GM18520 (cell line): ENCODE data around the gene NAA35.
A peak's percentile ranks its signal among the peaks of the same experiment; 100 is the strongest.
"Not testable (repeated sequence)": the region's sequence is repeated elsewhere in the genome, so short reads cannot be mapped to it uniquely, and the experiment has no call there.

Experiments
- ATAC-seq: cut with Tn5 transposase; IDR thresholded peaks from one replicate; pipeline ENCODE4 v1.9.1; 2021; ENCODE audit not compliant: unreplicated experiment

Gene NAA35

DNA sequence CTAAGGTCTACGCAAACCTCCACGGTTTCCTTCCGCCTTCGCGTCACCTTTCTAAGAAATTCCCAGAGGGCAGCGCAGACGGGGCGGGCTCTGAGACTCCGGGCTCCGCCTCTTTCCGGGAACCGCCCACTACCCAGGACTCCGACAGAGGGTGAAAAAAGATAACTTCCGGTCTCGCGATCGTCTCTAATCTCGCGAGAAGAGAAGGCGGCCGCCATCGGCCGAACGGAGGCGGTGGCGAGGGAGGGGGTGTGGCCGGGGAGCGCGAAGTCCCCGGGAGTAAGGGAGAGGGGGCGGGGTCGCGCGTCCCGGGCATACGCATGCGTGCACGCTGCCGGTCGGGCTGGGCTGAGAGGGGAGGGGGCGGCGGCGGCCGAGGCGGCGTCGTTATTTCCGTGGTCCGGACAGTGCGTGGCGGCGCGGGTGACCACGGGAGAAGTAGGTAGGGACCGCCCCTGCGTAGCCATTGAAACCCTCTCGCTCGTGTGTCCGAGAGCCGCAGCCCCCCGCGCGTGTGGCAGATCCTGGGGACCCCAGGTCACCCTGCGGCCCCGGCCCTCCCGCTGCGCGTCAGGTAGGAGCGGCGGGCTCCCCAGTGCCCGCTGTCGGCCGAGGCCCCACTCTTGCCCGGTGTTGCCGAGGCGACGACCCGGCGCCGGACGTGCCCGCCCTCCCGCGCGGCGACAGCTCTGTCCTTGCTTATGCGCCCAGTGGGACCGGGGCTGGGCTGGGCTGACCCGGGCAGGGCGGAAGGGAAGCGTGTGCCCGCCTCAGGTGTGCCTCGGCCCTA lies at the start of gene NAA35:
Gene NAA35 (plus strand): TSS at position 315 of the 790 bp plus-strand sequence. CDS start 1,014 bp downstream, outside the sequence.
- peak; percentile 82 for ATAC-seq

DNA sequence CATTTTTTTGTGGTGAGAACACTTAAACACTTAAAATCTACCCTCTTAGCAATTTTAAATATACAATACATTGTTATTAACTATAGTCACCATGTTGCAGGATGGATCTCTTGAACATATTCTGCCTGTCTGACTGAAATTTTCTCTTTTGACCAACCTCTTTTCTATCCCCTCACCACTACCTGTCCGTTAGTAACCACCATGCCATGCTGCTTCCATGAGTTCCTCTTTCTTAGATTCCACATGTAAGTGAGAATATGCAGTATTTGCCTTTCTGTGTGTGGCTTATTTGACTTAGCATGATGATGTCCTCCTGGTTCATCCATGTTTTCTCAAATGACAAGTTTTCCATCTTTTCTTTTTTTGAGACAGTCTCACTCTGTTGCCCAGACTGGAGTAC lies 48.5 kb upstream of the NAA35 start:
- ATAC-seq, result no peak

DNA sequence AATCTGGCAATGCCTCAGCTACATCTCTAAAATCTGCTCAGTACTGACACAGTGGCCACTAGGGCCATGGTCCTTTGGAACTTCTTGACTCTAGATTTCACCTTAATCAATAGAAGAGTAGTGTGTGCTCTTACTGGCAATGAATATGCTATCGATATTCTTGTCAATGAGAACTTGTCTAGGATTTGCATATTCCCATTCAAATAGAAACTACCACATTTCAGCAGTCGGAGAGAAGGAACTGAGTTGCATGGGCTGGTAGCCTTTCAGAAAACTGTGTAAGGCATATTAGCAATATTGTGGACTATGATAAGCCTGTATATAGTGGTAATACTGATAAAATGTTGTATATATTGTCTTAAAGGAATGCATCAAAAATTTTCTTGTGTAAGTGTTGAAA lies 45.3 kb upstream of the NAA35 start:
- no peak for ATAC-seq

DNA sequence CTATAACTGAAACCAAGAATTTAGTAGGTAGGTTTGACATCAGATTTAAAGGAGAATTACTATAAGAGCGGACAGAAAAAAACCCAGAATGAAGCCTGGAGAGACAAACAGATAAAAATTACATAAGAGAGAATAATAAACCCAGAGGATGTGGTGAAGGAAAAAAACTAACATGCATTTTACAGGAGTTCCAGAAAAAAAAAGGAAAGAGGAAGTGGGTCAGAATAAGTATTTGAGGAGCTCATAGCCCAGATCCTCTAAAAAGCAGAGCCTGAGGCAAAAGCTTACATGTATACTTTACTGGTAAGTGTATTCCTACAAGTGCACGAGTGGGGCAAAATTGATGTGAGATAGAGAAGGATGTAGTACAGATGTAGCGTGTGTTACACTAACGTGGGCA lies 43.1 kb upstream of the NAA35 start:
- ATAC-seq, result no peak

DNA sequence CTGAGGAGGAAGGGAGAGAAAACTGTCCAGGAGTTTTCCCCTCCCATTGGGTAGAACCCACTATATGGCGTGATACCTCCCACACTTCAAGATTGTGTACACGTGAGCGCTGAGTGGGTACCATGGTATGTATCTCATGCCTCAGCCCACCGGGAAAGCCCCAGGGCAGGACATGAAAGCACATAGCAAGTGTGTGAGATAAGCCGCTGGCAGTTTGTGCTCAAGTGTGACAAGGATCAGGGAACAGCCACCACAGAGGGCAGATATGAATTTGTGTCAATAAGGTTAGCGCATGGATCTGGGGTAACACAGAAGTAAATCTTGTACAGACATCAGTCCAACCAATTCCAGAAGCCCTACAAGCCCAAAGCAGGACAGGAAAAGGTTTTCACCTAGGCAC lies 42.6 kb upstream of the NAA35 start:
- no peak for ATAC-seq

DNA sequence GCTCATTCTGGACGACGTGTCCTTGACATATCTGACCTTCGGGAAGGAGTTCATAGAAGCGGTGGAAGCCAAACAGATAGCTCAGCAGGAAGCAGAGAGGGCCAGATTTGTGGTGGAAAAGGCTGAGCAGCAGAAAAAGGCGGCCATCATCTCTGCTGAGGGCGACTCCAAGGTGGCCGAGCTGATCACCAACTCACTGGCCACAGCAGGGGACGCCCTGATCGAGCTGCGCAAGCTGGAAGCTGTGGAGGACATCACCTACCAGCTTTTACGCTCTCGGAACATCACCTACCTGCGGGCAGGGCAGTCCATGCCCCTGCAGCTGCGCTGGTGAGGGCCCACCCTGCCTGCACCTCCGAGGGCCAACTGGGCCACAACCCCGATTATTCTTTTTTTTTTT lies 41.6 kb upstream of the NAA35 start:
- no peak for ATAC-seq

DNA sequence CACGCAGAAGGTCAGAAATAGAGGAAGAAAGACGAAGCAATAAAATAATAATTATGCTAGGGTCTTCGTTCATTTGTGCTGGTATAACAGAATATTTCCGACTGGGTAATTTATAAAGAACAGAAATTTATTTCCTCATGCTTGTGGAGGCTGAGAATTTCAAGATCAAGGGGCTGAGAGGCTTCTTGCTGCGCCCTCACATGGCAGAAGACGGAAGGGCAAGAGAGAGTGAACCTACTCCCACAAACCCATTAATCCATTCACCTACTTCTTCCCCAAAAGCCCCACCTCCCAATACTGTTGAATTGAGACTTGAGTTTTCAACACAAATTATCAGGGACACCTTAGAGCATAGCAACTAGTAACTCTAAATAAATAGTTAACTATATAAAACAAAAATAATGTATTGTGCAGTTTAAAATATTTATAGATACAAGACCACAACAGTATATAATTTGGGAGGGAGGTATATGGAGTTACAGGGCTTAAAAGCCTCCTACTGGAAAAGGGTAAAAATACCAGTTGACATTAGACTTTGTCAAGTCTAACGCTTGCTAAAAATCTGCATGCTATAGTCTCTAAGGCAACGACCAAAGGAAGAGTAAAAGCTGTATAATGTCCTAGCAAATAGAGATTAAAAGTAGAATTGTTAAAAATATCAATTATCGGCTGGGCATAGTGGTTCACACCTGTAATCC lies 40.3 kb upstream of the NAA35 start:
- no peak for ATAC-seq

DNA sequence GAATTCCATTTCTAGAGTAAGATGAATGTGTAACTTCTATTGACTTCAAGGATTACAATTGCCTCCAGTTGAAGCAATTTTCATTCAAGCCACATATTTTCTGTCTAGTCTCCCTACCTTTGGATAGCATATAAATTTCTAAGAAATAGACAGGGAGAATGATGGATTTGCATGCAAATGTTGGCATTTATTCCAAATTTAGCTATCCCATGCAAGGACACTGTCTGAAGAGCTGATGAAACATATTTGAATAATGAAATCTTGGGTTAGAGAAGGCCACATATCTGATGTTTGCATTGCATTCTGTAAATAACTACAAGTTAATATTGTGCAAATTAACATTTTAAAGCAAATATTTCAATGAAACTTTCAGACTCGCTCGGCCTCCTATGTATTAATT lies 36.0 kb upstream of the NAA35 start:
- ATAC-seq, result no peak

DNA sequence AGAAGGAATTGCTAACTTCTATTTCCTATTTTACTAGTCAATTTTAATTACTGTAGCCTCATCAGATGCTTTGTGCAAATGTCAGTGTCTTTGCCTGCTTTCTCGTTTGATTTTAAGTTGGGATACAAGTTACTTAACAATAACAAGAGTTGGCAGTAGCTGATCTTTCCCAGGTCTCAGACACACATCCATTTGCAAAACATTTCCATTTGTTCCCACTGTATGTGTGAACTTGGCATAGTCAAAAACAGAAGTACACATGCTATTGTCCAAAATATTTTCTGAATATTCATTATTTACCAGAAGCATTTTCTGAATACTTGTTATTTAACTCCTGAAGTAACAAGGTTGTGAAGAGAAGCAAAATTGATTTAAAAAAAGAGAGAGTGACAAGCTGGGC lies 35.0 kb upstream of the NAA35 start:
- ATAC-seq, result no peak

DNA sequence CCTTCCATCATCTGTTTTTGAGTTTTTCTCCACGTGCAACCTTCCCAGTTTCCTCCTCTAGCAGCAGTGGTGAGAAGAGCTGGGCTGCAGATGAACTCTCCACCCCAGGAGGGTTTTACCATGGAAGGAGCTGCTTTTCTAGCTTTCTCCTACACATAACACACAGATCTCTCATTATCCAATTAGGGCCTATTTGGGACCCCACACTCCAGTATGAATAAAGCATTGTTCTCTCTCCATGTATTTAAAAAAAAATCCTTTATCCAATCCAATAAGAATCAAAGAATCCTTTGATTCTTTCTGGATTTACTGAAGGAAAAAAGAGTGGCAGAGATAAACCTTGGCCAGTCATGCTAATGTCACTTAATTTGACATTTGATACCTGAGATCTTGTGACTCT lies 31.6 kb upstream of the NAA35 start:
- no peak for ATAC-seq

DNA sequence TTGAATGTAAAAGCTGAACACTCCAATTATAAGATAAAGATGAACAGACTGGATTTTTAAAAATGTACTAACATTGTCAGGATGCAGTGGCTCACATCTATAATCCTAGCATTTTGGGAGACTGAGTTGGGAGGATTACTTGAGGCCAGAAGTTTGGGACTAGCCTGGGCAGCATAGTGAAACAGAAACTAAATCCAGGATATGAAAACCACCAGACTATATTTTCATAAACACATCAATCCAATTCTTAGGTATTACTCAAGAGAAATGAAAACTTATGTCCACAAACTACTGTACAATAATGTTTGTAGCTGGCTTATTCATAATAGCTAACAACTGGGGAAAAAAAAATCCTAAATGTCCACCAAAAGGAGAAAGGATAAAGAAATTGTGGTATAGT lies 26.8 kb upstream of the NAA35 start:
- no peak for ATAC-seq

DNA sequence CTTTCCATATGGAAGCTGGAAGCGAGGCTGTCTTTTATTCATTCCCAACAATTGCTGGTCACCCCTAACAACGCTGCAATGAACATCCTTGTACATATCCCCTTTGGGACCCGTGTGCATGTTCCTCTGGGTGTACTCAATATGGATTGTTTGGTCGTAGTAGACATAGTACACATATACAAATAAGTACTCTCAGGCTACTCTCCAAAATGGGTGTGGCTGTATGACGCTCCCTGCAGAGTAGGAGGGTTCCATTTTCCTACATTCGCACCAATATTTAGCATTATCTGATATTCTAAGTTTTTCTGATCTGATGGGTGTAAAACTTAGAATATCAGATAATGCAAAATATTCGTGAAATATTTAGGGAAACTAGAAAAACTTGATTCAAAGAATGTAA lies 23.2 kb upstream of the NAA35 start:
- ATAC-seq, result no peak

DNA sequence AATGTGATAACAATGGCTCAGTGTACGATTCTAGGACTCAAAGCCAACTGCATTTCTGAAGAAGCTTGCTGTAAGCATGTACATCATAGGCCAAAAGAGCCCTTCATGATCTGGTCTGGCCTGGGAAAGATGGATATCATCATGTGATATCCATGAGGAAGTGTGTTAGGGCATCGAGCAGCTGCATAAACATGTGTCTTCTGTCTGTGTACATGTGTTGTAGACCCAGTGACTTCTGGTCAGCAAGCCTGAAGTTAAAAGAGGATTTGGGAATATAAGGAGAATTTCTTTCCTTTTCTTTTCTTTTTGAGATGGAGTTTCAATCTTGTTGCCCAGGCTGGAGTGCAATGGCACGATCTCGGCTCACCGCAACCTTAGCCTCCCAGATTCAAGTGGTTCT lies 15.5 kb upstream of the NAA35 start:
- no peak for ATAC-seq

DNA sequence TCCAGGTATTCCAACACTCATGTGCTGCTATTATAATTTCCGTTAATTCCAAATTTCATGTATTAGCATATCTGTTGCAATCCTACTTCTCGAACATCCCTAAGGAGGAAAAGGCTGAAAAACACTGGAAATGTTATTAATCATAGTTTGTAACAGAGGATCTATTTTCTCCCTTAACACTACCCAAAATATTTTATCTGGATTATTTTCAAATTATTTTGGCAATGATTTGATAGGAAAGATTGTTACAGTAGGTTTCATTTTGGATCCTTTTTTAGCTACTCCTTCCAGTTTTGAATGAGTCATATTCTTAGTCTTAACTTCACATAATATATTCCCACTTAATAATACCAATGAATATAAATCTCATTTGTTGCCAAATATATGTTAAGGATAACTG lies 13.9 kb upstream of the NAA35 start:
- ATAC-seq, result no peak

DNA sequence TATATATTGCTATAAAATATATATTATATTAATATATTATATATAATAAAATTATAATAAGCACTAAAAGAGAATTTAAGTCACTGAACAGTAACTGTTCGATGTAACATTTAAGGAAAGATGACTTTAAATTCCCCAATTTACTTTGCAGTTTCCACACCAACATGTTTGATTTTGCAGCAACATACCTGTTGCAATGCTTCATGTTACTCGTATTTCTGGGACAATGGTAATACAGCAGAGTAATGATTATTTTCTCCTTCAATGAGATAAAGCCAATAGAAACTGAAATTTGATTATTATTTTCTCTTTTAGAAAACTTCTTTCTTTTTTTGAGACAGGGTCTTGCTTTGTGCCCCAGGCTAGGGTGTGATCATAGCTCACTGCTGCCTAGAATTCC lies 9.5 kb upstream of the NAA35 start:
- ATAC-seq, result no peak

DNA sequence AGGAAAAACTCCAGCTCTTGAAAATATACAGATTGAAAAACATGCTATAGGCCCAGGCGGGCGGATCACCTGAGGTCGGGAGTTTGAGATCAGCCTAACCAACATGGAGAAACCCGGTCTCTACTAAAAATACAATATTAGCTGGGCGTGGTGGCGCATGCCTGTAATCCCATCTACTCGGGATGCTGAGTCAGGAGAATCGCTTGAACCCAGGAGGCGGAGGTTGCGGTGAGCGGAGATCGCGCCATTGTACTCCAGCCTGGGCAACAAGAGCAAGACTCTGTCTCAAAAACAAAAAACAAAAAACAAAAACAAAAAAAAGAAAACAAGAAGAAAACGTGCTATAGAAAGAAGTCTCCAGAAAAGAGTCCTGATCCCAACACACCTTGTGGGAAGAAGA lies 5.0 kb upstream of the NAA35 start:
- not testable (repeated sequence) for ATAC-seq

DNA sequence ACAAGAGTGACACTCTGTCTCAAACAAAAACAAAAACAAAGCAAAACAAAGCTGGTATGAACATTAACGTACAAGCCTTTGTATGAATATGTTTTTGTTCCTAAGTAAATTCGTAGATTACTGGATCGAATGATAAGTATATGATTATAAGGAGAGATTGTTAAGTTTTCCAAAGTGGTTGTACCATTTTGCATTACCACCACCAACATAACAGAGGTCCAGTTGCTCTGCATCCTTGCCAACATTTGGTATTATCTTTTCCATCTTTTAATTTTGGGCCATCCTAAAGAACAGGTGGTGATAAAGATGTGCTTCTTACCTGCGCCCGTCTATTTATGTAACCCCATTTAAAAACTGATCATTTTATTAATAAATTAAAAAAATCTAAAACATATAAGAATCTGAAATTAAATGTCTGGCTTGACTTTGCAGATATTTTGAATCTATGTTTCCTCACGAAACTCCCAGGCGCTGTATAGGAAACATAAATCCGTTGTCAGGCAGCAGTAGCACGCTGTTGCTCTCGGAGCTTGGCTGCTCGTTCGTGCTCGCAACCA lies 593 bp upstream of the NAA35 start:
- no peak for ATAC-seq

DNA sequence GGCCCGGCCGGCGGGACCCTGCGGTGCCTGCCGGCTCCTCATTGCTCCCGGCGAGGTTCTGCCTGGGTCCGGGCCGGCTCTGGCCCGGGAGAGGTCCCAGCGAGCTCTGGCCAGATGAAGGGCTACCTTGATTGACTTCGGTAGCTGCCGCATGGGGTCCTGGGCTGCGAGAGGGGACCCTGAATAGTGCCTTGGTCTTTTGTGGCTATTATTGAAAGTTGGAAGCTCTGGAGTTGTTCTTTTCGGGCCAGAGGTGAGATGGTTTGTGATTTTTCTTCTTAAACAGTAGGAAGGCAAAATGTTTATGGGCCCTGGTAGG lies 635 bp downstream of the NAA35 start:
- ATAC-seq, result no peak

DNA sequence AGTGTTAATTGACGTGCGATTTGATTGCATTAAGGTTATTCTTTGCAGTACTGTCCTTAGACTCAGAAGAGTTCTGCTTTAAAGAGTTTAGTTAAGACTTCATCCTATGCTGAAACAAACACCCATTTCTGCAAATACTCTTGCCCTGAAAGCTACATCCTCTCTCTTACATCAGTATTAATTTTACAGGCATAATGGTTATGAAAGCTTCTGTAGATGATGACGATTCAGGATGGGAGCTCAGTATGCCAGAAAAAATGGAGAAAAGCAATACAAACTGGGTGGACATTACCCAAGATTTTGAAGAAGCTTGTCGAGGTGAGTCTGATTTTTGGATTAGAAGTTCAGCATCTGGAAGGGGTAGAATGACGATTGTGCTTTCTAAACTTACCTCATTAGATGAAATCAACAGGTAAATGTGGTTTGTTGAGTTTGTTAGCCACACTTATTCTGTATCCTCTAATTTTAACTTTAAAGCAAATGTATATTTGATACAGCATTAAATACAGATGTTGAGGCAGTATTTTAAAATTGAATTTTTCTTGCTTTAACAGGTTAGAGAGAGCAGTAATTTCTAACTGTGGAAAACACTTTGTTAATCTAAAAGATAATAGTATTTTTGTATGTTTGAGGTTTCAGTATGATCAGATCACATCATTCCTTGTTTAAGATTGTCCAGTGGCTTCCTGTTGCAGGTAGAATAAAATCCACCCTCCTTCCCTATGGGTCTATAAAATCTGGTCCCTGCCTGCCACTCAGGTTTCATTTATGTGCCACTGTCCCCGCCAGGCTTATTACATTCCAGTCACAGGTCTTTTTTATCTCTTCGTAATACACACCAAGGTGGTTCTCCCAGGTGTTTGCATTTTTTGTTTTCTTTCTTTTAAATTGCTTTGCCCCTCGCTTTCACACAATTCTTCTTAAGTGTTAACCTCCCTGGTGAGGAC lies 1.3 kb downstream of the NAA35 start:
- ATAC-seq, result no peak

DNA sequence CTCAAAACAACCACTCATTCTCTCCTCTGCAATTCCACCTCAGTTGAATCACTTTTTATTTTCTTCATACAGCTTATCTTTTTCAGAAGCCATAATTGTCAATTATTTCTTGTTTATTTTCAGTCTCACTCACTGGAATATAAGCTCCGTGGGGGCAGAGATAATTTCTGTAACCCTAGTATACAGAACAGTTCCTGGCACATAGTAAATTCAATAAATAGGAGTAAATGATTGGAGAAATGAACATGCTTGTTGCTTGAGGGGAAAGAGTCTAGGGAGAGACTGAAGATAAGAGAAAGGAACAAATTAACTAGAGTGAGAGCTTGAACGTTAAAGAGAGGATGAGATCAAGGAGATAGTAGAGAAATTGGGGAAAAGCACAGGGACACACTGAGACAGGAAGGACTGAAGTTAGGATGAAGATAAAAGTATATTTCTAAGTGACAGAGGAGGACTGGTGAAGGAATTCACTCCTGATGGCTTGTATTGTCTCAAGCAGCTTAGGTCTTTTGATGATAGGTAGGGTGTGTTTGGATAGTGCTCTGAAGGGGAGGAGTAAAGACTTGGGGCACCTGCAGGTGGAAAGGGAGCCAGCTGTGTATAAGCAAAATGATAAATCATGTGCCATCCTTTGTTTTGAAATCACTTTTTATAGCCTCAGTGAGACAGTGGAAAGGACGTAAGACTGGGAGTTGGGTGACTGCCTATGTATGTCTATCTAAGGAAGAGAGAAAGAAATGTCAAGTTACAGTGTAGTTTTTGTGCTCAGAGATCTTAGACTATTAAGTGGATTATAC lies 2.2 kb downstream of the NAA35 start:
- ATAC-seq, result no peak
